HCT116 (cell line): ENCODE data around the gene GRIK3. TPM values are rescaled to one million over a fixed set of nuclear protein-coding genes. Genes with fewer than 3 reads are reported as not detected.

Experiments used
- ATAC-seq: fragments of 200-7000 bp; cut with Tn5 transposase; 2 replicates; pipeline ENCODE4 v1.9.1; 2020; ENCODE audit warnings: mild to moderate bottlenecking, moderate library complexity
- BruUV-seq: library from RNA; stranded (reverse); fragments of 400-500 nt; replicated peaks from 2 replicates; lab custom pipeline; 2021; lab: Mats Ljungman, UMichigan
- CTCF ChIA-PET: fragments of 300-600 bp; sonication (Branson Sonifier 250); formaldehyde crosslinking; loops from one replicate; lab custom pipeline; 2021; ENCODE audit warnings: antibody characterized with exemption; lab: Charles Lee
- POLR2A ChIA-PET: fragments of 300-600, 350-600 bp; sonication (Branson Sonifier 250); formaldehyde crosslinking; loops from one replicate; lab custom pipeline; 2021; ENCODE audit warnings: antibody characterized with exemption; lab: Charles Lee
- RAD21 ChIA-PET, 2 experiments: fragments of 300-600 bp; sonication (Branson Sonifier 250); formaldehyde crosslinking; loops; one replicate each; lab custom pipeline; 2023; ENCODE audit warnings: low total read pairs in 2 of 2; ENCODE audit not compliant: uncharacterized antibody in 2 of 2, unreplicated experiment in 2 of 2, low non-redundant PET in 1 of 2; lab: Charles Lee
- DNase-seq: peaks from one replicate; pipeline ENCODE4 v3.0.0-alpha.2; 2010; ENCODE audit warnings: low read depth, low spot score
- H2AFZ ChIP-seq: fragments of 200-600 bp; shearing (Covaris generic), sonication (generic); 2 replicates; pipeline ENCODE4 v1.6.1; 2017; ENCODE audit warnings: low read depth, mixed run types, mixed read lengths, antibody characterized with exemption, low read length; ENCODE audit not compliant: poor library complexity, severe bottlenecking
- H3K27ac ChIP-seq: 2 replicates; pipeline ENCODE4 v1.5.1; 2012; ENCODE audit warnings: low read depth, low read length
- H3K27me3 ChIP-seq: fragments of 200-600 bp; sonication (generic); 2 replicates; pipeline ENCODE4 v1.6.1; 2016; ENCODE audit warnings: mixed run types, low read length, mixed read lengths; ENCODE audit not compliant: insufficient read depth
- H3K36me3 ChIP-seq, 2 experiments: fragments of 200-500 bp in 1 of 2; fragments of 200-600 bp in 1 of 2; sonication (Bioruptor generic) in 1 of 2; sonication (generic) in 1 of 2; 2 replicates each; pipeline versions ENCODE4 v1.5.1 to v1.6.1; 2014 to 2016; ENCODE audit warnings: low read length in 2 of 2, inconsistent platforms in 1 of 2, mixed read lengths in 1 of 2, mixed run types in 1 of 2; ENCODE audit not compliant: insufficient read depth in 2 of 2, control insufficient read depth in 1 of 2
- H3K4me1 ChIP-seq, 2 experiments: fragments of 200-600 bp in 1 of 2; sonication (generic) in 1 of 2; 2 replicates each; pipeline versions ENCODE4 v1.5.1 to v1.6.1; 2012 to 2017; ENCODE audit warnings: low read length in 2 of 2, inconsistent platforms in 1 of 2, mild to moderate bottlenecking in 1 of 2, mixed read lengths in 1 of 2, mixed run types in 1 of 2, moderate library complexity in 1 of 2; ENCODE audit not compliant: insufficient read depth in 2 of 2, control insufficient read depth in 1 of 2
- H3K4me2 ChIP-seq: fragments of 200-600 bp; sonication (generic); 2 replicates; pipeline ENCODE4 v1.6.1; 2017; ENCODE audit warnings: mixed run types, low read length, mixed read lengths
- H3K4me3 ChIP-seq, 2 experiments: fragments of 200-600 bp in 1 of 2; sonication (generic) in 1 of 2; replicated peaks in 1 of 2; 2 replicates each; pipeline ENCODE4 v1.5.1; 2011 to 2016; ENCODE audit warnings: low read length in 2 of 2, control low read depth in 1 of 2, low read depth in 1 of 2, mild to moderate bottlenecking in 1 of 2, mixed read lengths in 1 of 2, mixed run types in 1 of 2
- H3K79me2 ChIP-seq: fragments of 200-600 bp; sonication (generic); 2 replicates; pipeline ENCODE4 v1.6.1; 2017; ENCODE audit warnings: mild to moderate bottlenecking, mixed run types, low read length, moderate library complexity, mixed read lengths; ENCODE audit not compliant: insufficient read depth
- H3K9ac ChIP-seq: fragments of 200-600 bp; sonication (generic); 2 replicates; pipeline ENCODE4 v1.6.1; 2016; ENCODE audit warnings: low read length, mixed read lengths
- H3K9me2 ChIP-seq: fragments of 200-600 bp; sonication (generic), shearing (Covaris generic); 2 replicates; pipeline ENCODE4 v1.6.1; 2017; ENCODE audit warnings: mixed run types, mild to moderate bottlenecking, moderate library complexity; ENCODE audit not compliant: insufficient read depth
- H3K9me3 ChIP-seq, 2 experiments: fragments of 200-500 bp in 1 of 2; fragments of 200-600 bp in 1 of 2; sonication (Bioruptor generic) in 1 of 2; sonication (generic) in 1 of 2; 2 replicates each; pipeline ENCODE4 v1.6.1; 2014 to 2017; ENCODE audit warnings: low read length in 2 of 2, mixed read lengths in 2 of 2, inconsistent platforms in 1 of 2, low read depth in 1 of 2, mild to moderate bottlenecking in 1 of 2, mixed run types in 1 of 2, moderate library complexity in 1 of 2; ENCODE audit not compliant: control insufficient read depth in 1 of 2, insufficient read depth in 1 of 2
- H4K20me1 ChIP-seq: fragments of 200-600 bp; sonication (generic), shearing (Covaris generic); 2 replicates; pipeline ENCODE4 v1.6.1; 2017; ENCODE audit warnings: mixed run types, mild to moderate bottlenecking, moderate library complexity; ENCODE audit not compliant: insufficient read depth
- ATF3 ChIP-seq: IDR thresholded peaks from 2 replicates; pipeline ENCODE4 v1.6.1; 2012
- CEBPB ChIP-seq: IDR thresholded peaks from 2 replicates; pipeline ENCODE4 v1.6.1; 2012; ENCODE audit warnings: low read depth
- FOSL1 ChIP-seq: IDR thresholded peaks from 2 replicates; pipeline ENCODE4 v1.6.1; 2012; ENCODE audit warnings: low read depth
- JUND ChIP-seq: IDR thresholded peaks from 2 replicates; pipeline ENCODE4 v1.6.1; 2012
- POLR2AphosphoS5 ChIP-seq: IDR thresholded peaks from 2 replicates; pipeline ENCODE4 v1.6.1; 2011; ENCODE audit warnings: mild to moderate bottlenecking, low read depth, low read length, moderate library complexity
- RAD21 ChIP-seq: IDR thresholded peaks from 2 replicates; pipeline ENCODE4 v1.6.1; 2012; ENCODE audit warnings: low read depth, mild to moderate bottlenecking
- SIN3A ChIP-seq: IDR thresholded peaks from 2 replicates; pipeline ENCODE4 v1.6.1; 2012; ENCODE audit warnings: low read depth
- SP1 ChIP-seq: IDR thresholded peaks from 2 replicates; pipeline ENCODE4 v1.6.1; 2012; ENCODE audit warnings: low read depth
- SRF ChIP-seq: IDR thresholded peaks from 2 replicates; pipeline ENCODE4 v1.6.1; 2012; ENCODE audit warnings: low read depth
- TCF7L2 ChIP-seq: IDR thresholded peaks from 2 replicates; pipeline ENCODE4 v1.7.0; 2011; ENCODE audit warnings: borderline replicate concordance, inconsistent platforms; ENCODE audit not compliant: insufficient read depth, insufficient read length; ENCODE audit errors: extremely low read depth
- ZFX ChIP-seq: fragments of 450-650 bp; IDR thresholded peaks from 2 replicates; pipeline ENCODE4 v1.6.1; 2017
- ZNF274 ChIP-seq: fragments of 200-500 bp; sonication (Bioruptor generic); IDR thresholded peaks from 2 replicates; pipeline ENCODE4 v1.6.1; 2014; ENCODE audit warnings: mild to moderate bottlenecking, low read depth, low read length, inconsistent platforms
- intact Hi-C: fragments of 100-400 bp; cut with micrococcal nuclease; formaldehyde crosslinking; loops from 2 replicates; pipeline ENCODE4 v1.10.0; 2022
- total RNA-seq: library from RNA; stranded (reverse); gene quantifications from one replicate; pipeline ENCODE4 v1.2.1, GENCODE V29; 2021; ENCODE audit not compliant: unreplicated experiment
- TF ChIP-seq, protein P1 (sequence below): IDR thresholded peaks from 2 replicates; pipeline ENCODE4 v1.6.1; 2012
- TF ChIP-seq, protein P2 (sequence below): IDR thresholded peaks from 2 replicates; pipeline ENCODE4 v1.6.1; 2011; ENCODE audit warnings: mild to moderate bottlenecking, low read length, moderate library complexity; ENCODE audit not compliant: insufficient replicate concordance; ENCODE audit errors: extremely low read depth
- TF ChIP-seq, protein P3 (sequence below), 3 experiments: fragments of 200-600 bp in 1 of 3; sonication (generic) in 1 of 3; IDR thresholded peaks in 2 of 3; conservative IDR thresholded peaks in 1 of 3; 2 replicates each; pipeline ENCODE4 v1.5.1; 2012 to 2017; ENCODE audit warnings: low read depth in 2 of 3, low read length in 2 of 3, antibody characterized with exemption in 1 of 3, borderline replicate concordance in 1 of 3, control low read depth in 1 of 3, mild to moderate bottlenecking in 1 of 3, mixed read lengths in 1 of 3, mixed run types in 1 of 3, moderate library complexity in 1 of 3; ENCODE audit not compliant: insufficient read depth in 1 of 3
- TF ChIP-seq, protein P4 (sequence below): IDR thresholded peaks from 2 replicates; pipeline ENCODE4 v1.6.1; 2012; ENCODE audit warnings: low read depth

The GRIK3 gene
- total RNA-seq, 1 experiment from 2014 or later = not detected

- DNase-seq (no peak), ATAC-seq (no peak)
- Histone ChIP-seq H3K36me3 (no peaks in the 10 kb centered on the region), H3K4me1 (no peaks in the 10 kb centered on the region), H3K9me3 (no peaks in the 10 kb centered on the region), H4K20me1 (no peaks in the 10 kb centered on the region), H3K4me2 (no peak overlapping the region), H3K79me2 (no peaks in the 10 kb centered on the region), H3K27ac (no peak overlapping the region), H3K27me3 (peaks cover 38% of the 10 kb centered on the region), H3K4me3 (no peak overlapping the region), H3K9me2 (no peaks in the 10 kb centered on the region), H3K9ac (no peak overlapping the region), H2AFZ (no peak overlapping the region)
- intact Hi-C loops = no loop called here
- ChIA-PET CTCF (no interaction called here), POLR2A (no interaction called here), RAD21 (no interaction called here)
- TF ChIP-seq SP1 (no peak), POLR2AphosphoS5 (no peak), FOSL1 (no peak), ATF3 (no peak), ZNF274 (no peak), SIN3A (no peak), JUND (no peak), CEBPB (no peak), TCF7L2 (no peak), RAD21 (no peak), SRF (no peak), ZFX (no peak)
- TF ChIP-seq, protein P1, sequence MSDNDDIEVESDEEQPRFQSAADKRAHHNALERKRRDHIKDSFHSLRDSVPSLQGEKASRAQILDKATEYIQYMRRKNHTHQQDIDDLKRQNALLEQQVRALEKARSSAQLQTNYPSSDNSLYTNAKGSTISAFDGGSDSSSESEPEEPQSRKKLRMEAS = no peak
- TF ChIP-seq, protein P2, sequence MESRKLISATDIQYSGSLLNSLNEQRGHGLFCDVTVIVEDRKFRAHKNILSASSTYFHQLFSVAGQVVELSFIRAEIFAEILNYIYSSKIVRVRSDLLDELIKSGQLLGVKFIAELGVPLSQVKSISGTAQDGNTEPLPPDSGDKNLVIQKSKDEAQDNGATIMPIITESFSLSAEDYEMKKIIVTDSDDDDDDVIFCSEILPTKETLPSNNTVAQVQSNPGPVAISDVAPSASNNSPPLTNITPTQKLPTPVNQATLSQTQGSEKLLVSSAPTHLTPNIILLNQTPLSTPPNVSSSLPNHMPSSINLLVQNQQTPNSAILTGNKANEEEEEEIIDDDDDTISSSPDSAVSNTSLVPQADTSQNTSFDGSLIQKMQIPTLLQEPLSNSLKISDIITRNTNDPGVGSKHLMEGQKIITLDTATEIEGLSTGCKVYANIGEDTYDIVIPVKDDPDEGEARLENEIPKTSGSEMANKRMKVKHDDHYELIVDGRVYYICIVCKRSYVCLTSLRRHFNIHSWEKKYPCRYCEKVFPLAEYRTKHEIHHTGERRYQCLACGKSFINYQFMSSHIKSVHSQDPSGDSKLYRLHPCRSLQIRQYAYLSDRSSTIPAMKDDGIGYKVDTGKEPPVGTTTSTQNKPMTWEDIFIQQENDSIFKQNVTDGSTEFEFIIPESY = no peak
- TF ChIP-seq, protein P3, sequence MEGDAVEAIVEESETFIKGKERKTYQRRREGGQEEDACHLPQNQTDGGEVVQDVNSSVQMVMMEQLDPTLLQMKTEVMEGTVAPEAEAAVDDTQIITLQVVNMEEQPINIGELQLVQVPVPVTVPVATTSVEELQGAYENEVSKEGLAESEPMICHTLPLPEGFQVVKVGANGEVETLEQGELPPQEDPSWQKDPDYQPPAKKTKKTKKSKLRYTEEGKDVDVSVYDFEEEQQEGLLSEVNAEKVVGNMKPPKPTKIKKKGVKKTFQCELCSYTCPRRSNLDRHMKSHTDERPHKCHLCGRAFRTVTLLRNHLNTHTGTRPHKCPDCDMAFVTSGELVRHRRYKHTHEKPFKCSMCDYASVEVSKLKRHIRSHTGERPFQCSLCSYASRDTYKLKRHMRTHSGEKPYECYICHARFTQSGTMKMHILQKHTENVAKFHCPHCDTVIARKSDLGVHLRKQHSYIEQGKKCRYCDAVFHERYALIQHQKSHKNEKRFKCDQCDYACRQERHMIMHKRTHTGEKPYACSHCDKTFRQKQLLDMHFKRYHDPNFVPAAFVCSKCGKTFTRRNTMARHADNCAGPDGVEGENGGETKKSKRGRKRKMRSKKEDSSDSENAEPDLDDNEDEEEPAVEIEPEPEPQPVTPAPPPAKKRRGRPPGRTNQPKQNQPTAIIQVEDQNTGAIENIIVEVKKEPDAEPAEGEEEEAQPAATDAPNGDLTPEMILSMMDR (IDR thresholded peaks at IDR 0.05 in 2 of 3, conservative IDR thresholded peaks at IDR 0.05 in 1 of 3; ENCODE audit: borderline replicate concordance in 1 of 3, insufficient read depth in 1 of 3, low read depth in 2 of 3, low read length in 2 of 3) = no peak
- TF ChIP-seq, protein P4, sequence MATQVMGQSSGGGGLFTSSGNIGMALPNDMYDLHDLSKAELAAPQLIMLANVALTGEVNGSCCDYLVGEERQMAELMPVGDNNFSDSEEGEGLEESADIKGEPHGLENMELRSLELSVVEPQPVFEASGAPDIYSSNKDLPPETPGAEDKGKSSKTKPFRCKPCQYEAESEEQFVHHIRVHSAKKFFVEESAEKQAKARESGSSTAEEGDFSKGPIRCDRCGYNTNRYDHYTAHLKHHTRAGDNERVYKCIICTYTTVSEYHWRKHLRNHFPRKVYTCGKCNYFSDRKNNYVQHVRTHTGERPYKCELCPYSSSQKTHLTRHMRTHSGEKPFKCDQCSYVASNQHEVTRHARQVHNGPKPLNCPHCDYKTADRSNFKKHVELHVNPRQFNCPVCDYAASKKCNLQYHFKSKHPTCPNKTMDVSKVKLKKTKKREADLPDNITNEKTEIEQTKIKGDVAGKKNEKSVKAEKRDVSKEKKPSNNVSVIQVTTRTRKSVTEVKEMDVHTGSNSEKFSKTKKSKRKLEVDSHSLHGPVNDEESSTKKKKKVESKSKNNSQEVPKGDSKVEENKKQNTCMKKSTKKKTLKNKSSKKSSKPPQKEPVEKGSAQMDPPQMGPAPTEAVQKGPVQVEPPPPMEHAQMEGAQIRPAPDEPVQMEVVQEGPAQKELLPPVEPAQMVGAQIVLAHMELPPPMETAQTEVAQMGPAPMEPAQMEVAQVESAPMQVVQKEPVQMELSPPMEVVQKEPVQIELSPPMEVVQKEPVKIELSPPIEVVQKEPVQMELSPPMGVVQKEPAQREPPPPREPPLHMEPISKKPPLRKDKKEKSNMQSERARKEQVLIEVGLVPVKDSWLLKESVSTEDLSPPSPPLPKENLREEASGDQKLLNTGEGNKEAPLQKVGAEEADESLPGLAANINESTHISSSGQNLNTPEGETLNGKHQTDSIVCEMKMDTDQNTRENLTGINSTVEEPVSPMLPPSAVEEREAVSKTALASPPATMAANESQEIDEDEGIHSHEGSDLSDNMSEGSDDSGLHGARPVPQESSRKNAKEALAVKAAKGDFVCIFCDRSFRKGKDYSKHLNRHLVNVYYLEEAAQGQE = no peak
- BruUV-seq = no TSS peak
These were observed 115.7 kb downstream of the GRIK3 start for GRCh38 chr1:36918604-36919003.
